Thyroid gland (tissue), 4 donors: ENCODE data around the gene RIPOR2.

ENCODE experiments used
- CTCF ChIP-seq, 6 experiments: fragments of 200-600 bp in 3 of 6; fragments of 450-650 bp in 3 of 6; sonication (generic) in 3 of 6; IDR thresholded peaks; one replicate each; pipeline ENCODE4 v1.5.1; 2016 to 2019; ENCODE audit warnings: antibody characterized with exemption in 6 of 6, mild to moderate bottlenecking in 2 of 6, inconsistent platforms in 1 of 6, moderate library complexity in 1 of 6
- POLR2A ChIP-seq, 2 donors: fragments of 450-650 bp; IDR thresholded peaks; one replicate each; pipeline ENCODE4 v1.6.1; 2017; ENCODE audit warnings: antibody characterized with exemption in 2 of 2, mild to moderate bottlenecking in 2 of 2, moderate library complexity in 1 of 2

DNA sequence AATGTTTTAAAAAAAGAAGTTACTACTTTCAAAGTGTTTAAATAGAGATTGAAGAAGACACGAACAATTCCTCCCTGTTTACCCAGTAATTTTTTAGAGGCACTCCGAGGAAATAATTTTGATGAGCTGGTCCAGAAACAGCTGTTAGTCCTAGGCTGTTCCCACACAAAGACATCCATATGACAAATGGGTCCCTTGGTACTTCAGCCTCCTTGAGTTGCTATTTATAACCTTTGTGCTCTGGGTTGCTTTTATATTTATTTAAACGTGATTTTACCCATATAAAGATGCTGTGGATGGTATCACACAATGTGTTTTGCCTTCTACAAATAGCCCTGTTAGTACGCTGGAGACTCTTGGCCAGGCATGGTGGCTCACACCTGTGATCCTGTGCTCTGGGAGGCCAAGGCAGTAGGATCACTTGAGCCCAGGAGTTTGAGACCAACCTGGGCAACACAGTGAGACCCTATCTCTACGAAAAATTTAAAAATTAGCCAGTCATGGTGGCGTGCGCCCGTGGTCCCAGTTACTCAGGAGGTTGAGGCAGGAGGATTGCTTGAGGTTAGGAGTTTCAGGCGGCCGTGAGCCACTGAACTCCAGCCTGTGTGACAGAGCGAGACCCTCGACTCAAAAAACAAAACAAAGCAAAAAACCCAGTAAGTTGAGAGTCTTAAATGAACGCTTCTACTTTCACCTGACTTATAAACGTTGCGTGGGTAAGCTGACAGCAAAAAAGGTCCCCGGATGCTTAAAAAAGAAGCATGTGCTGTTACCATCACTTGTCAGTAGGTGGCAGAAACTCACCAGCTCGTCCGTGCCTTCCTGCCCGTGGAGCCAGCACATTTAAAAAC, 80.1 kb downstream of the RIPOR2 start:
- TF ChIP-seq CTCF (IDR thresholded peaks at IDR 0.05), result peak; percentile 79 to 93 (median 86)
- no peak for TF ChIP-seq POLR2A (IDR thresholded peaks at IDR 0.05)
